GM12878 (cell line): ENCODE results near the gene PLPPR2. TPM values are rescaled to one million over a fixed set of nuclear protein-coding genes. Genes with fewer than 3 reads are reported as not detected.

Experiments
- BACH1 ChIP-seq: fragments of 450-650 bp; IDR thresholded peaks from 2 replicates; pipeline ENCODE4 v1.6.1; 2017; ENCODE audit warnings: mild to moderate bottlenecking, borderline replicate concordance
- BHLHE40 ChIP-seq, 2 experiments: fragments of 450-650 bp in 1 of 2; IDR thresholded peaks; 2 replicates each; pipeline ENCODE4 v1.6.1; 2011 to 2017; ENCODE audit warnings: low read depth in 2 of 2, borderline replicate concordance in 1 of 2, improper control_type of control experiment in 1 of 2, low read length in 1 of 2, mild to moderate bottlenecking in 1 of 2
- BMI1 ChIP-seq: fragments of 450-650 bp; IDR thresholded peaks from 2 replicates; pipeline ENCODE4 v1.6.1; 2016; ENCODE audit warnings: mild to moderate bottlenecking, moderate library complexity, borderline replicate concordance
- BRCA1 ChIP-seq: IDR thresholded peaks from 2 replicates; pipeline ENCODE4 v1.6.1; 2011; ENCODE audit warnings: low read depth, low read length, improper control_type of control experiment
- CREM ChIP-seq: IDR thresholded peaks from 2 replicates; pipeline ENCODE4 v1.6.1; 2014; ENCODE audit warnings: antibody characterized with exemption, low read depth
- E2F4 ChIP-seq: IDR thresholded peaks from 2 replicates; pipeline ENCODE4 v1.6.1; 2012; ENCODE audit warnings: low read depth, low read length, improper control_type of control experiment
- HDAC2 ChIP-seq: fragments of 200-600 bp; sonication (generic); IDR thresholded peaks from 2 replicates; pipeline ENCODE4 v1.6.1; 2017
- MTA3 ChIP-seq: IDR thresholded peaks from 2 replicates; pipeline ENCODE4 v1.6.1; 2012; ENCODE audit warnings: low read length, inconsistent platforms, borderline replicate concordance
- NRF1 ChIP-seq: conservative IDR thresholded peaks from 2 replicates; pipeline ENCODE4 v1.6.1; 2011; ENCODE audit warnings: mild to moderate bottlenecking, low read depth, low read length, improper control_type of control experiment
- RBBP5 ChIP-seq: fragments of 200-600 bp; sonication (generic); conservative IDR thresholded peaks from 2 replicates; pipeline ENCODE4 v1.6.1; 2016
- RFX5 ChIP-seq: IDR thresholded peaks from 2 replicates; pipeline ENCODE4 v1.6.1; 2011; ENCODE audit warnings: low read depth, low read length, improper control_type of control experiment
- SKIL ChIP-seq: fragments of 450-650 bp; IDR thresholded peaks from 2 replicates; pipeline ENCODE4 v1.6.1; 2017; ENCODE audit warnings: mild to moderate bottlenecking, low read depth, inconsistent platforms; ENCODE audit not compliant: poor library complexity, severe bottlenecking
- SMAD5 ChIP-seq: IDR thresholded peaks from 2 replicates; pipeline ENCODE4 v1.6.1; 2016; ENCODE audit warnings: antibody characterized with exemption, low read depth
- SP1 ChIP-seq: IDR thresholded peaks from one replicate; pipeline ENCODE4 v1.6.1; 2011; ENCODE audit warnings: low read depth, low read length
- SREBF1 ChIP-seq: IDR thresholded peaks from 2 replicates; pipeline ENCODE4 v1.6.1; 2012; ENCODE audit warnings: mild to moderate bottlenecking, low read length
- ZBTB4 ChIP-seq: fragments of 450-650 bp; formaldehyde crosslinking; IDR thresholded peaks from 2 replicates; pipeline ENCODE4 v1.4.0; 2022; ENCODE audit warnings: mild to moderate bottlenecking, moderate library complexity
- ZNF592 ChIP-seq: fragments of 450-650 bp; IDR thresholded peaks from 2 replicates; pipeline ENCODE4 v1.6.1; 2017; ENCODE audit warnings: mild to moderate bottlenecking, moderate library complexity
- ZZZ3 ChIP-seq: IDR thresholded peaks from 2 replicates; pipeline ENCODE4 v1.6.1; 2011; ENCODE audit warnings: low read depth; ENCODE audit not compliant: control insufficient read depth, insufficient read length
- polyA plus RNA-seq, 11 experiments: library from polyadenylated mRNA; depleted of rRNA in 4 of 11; unstranded in 6 of 11; stranded (reverse) in 5 of 11; fragments of >200 nt; fragmentation: Nextera tagmentation in 4 of 11; fragmentation: Illumina TruSeq in 1 of 11; extraction: Ambion mirVana in 4 of 11; extraction: Trizol in 1 of 11; gene quantifications; 1 replicate in 1 of 11; 2 replicates in 10 of 11; pipeline versions ENCODE4 v1.2.1 to v1.2.3, GENCODE V29; 2011 to 2016; ENCODE audit warnings: inconsistent platforms in 2 of 11, missing spikeins in 2 of 11, low read depth in 1 of 11
- total RNA-seq, 4 experiments: library from RNA; depleted of rRNA in 3 of 4; stranded (reverse); fragments of >200 nt in 3 of 4; fragmentation: Illumina TruSeq in 1 of 4; extraction: Trizol in 1 of 4; gene quantifications; 2 replicates each; pipeline versions ENCODE4 v1.2.1 to v1.2.3, GENCODE V29; 2013 to 2021

Gene PLPPR2
- total and polyA plus RNA-seq, 10 of the 15 experiments (the other 5 are each of a cell fraction or from before 2014, with no cell fraction given): 0.09 to 2.8 (median 0.70) TPM

GRCh38 chr19:11324079-11324661 is 31.1 kb upstream of the PLPPR2 start (continued):
- TF ChIP-seq RBBP5 (no peak), HDAC2 (no peak), E2F4 (no peak), BHLHE40 (IDR thresholded peaks at IDR 0.05; ENCODE audit: borderline replicate concordance in 1 of 2, low read depth in 2 of 2, low read length in 1 of 2) (no peak), SMAD5 (no peak), BMI1 (no peak), SP1 (no peak), ZZZ3 (no peak), ZNF592 (no peak), MTA3 (no peak), RFX5 (no peak), SKIL (no peak), ZBTB4 (CRISPR knock-in tag) (no peak), SREBF1 (no peak), BACH1 (0 out of 2 replicates have a peak, but pooled peaks have one; percentile 28), NRF1 (no peak), CREM (peak; percentile 56; the same call in 1 of the 2 replicates), BRCA1 (no peak)
